Testis (tissue), 2 donors: ENCODE results near the gene SPRY4.

ENCODE experiments used
- CTCF ChIP-seq, 3 experiments: fragments of 450-650 bp in 2 of 3; fragments of 200-600 bp in 1 of 3; sonication (generic) in 1 of 3; IDR thresholded peaks; one replicate each; pipeline ENCODE4 v1.5.1; 2016 to 2019; ENCODE audit warnings: antibody characterized with exemption in 3 of 3, mild to moderate bottlenecking in 2 of 3, moderate library complexity in 1 of 3
- POLR2A ChIP-seq: fragments of 450-650 bp; IDR thresholded peaks from one replicate; pipeline ENCODE4 v1.6.1; 2017; ENCODE audit warnings: antibody characterized with exemption, mild to moderate bottlenecking, moderate library complexity

GRCh38 chr5:142326480-142326938 lies 1.7 kb upstream of the SPRY4 start:
- TF ChIP-seq CTCF (IDR thresholded peaks at IDR 0.05), result no peak
- no peak for TF ChIP-seq POLR2A
